Trophoblast cell (in vitro differentiated cells and primary cell): ENCODE data around the gene NEUROD2.

Experiments used
- DNase-seq, 2 donors: peaks; one replicate each; pipeline ENCODE4 v3.0.0-alpha.2; 2016
- H2AFZ ChIP-seq: 2 replicates; pipeline ENCODE4 v1.6.1; 2013; ENCODE audit warnings: low read length, moderate library complexity, mild to moderate bottlenecking; ENCODE audit not compliant: insufficient read depth, poor library complexity
- H2AK5ac ChIP-seq: 2 replicates; pipeline ENCODE4 v1.6.1; 2013; ENCODE audit warnings: mild to moderate bottlenecking, low read length
- H2BK120ac ChIP-seq: 2 replicates; pipeline ENCODE4 v1.6.1; 2013; ENCODE audit warnings: low read length, mild to moderate bottlenecking, moderate library complexity; ENCODE audit not compliant: insufficient read depth, poor library complexity
- H2BK12ac ChIP-seq: 2 replicates; pipeline ENCODE4 v1.6.1; 2013; ENCODE audit warnings: mild to moderate bottlenecking, low read length, moderate library complexity
- H2BK5ac ChIP-seq: 2 replicates; pipeline ENCODE4 v1.6.1; 2013; ENCODE audit warnings: low read length, low read depth, moderate library complexity, mild to moderate bottlenecking; ENCODE audit not compliant: poor library complexity
- H3K14ac ChIP-seq: 2 replicates; pipeline ENCODE4 v1.6.1; 2013; ENCODE audit warnings: mild to moderate bottlenecking, low read length
- H3K18ac ChIP-seq: 2 replicates; pipeline ENCODE4 v1.6.1; 2013; ENCODE audit warnings: mild to moderate bottlenecking, low read length
- H3K23ac ChIP-seq: 2 replicates; pipeline ENCODE4 v1.6.1; 2013; ENCODE audit warnings: low read length
- H3K27ac ChIP-seq: 2 replicates; pipeline ENCODE4 v1.5.1; 2013; ENCODE audit warnings: low read depth, mild to moderate bottlenecking, inconsistent platforms, low read length, moderate library complexity
- H3K27me3 ChIP-seq: 2 replicates; pipeline ENCODE4 v1.6.1; 2013; ENCODE audit warnings: inconsistent platforms, mild to moderate bottlenecking, low read length, moderate library complexity; ENCODE audit not compliant: insufficient read depth
- H3K36me3 ChIP-seq, 2 experiments: 1 replicate in 1 of 2; 2 replicates in 1 of 2; pipeline ENCODE4 v1.6.1; 2013; ENCODE audit warnings: low read length in 2 of 2, mild to moderate bottlenecking in 2 of 2, moderate library complexity in 1 of 2; ENCODE audit not compliant: insufficient read depth in 2 of 2, control insufficient read depth in 1 of 2
- H3K4ac ChIP-seq: 2 replicates; pipeline ENCODE4 v1.6.1; 2013; ENCODE audit warnings: low read depth, mild to moderate bottlenecking, low read length, moderate library complexity
- H3K4me1 ChIP-seq, 2 experiments: 1 replicate in 1 of 2; 2 replicates in 1 of 2; pipeline ENCODE4 v1.6.1; 2013; ENCODE audit warnings: low read length in 2 of 2, mild to moderate bottlenecking in 2 of 2, moderate library complexity in 1 of 2; ENCODE audit not compliant: insufficient read depth in 2 of 2, control insufficient read depth in 1 of 2
- H3K4me2 ChIP-seq: 2 replicates; pipeline ENCODE4 v1.6.1; 2013; ENCODE audit warnings: inconsistent platforms, mild to moderate bottlenecking, low read length, moderate library complexity
- H3K4me3 ChIP-seq: 2 replicates; pipeline ENCODE4 v1.5.1; 2013; ENCODE audit warnings: mild to moderate bottlenecking, low read depth, low read length, inconsistent platforms
- H3K79me1 ChIP-seq: one replicate; pipeline ENCODE4 v1.6.1; 2013; ENCODE audit warnings: low read length
- H3K79me2 ChIP-seq: 2 replicates; pipeline ENCODE4 v1.6.1; 2013; ENCODE audit warnings: low read length, mild to moderate bottlenecking; ENCODE audit not compliant: control insufficient read depth, insufficient read depth, poor library complexity
- H3K9ac ChIP-seq: 2 replicates; pipeline ENCODE4 v1.6.1; 2013; ENCODE audit warnings: mild to moderate bottlenecking, low read length
- H3K9me3 ChIP-seq: 2 replicates; pipeline ENCODE4 v1.6.1; 2013; ENCODE audit warnings: low read depth, mild to moderate bottlenecking, control low read depth, inconsistent platforms, low read length; ENCODE audit not compliant: insufficient read depth
- H4K12ac ChIP-seq: 2 replicates; pipeline ENCODE4 v1.6.1; 2013; ENCODE audit warnings: low read depth, mild to moderate bottlenecking, low read length, moderate library complexity
- H4K8ac ChIP-seq: 2 replicates; pipeline ENCODE4 v1.6.1; 2013; ENCODE audit warnings: low read depth, mild to moderate bottlenecking, low read length, moderate library complexity
- H4K91ac ChIP-seq: one replicate; pipeline ENCODE4 v1.6.1; 2013; ENCODE audit warnings: low read depth, mild to moderate bottlenecking, low read length, moderate library complexity
- WGBS: extraction: QIAGEN DNeasy Blood & Tissue Kit; methylation state at CpG from one replicate; pipeline ENCODE4 v1.1.7; 2013; ENCODE audit warnings: missing lambda C conversion rate; ENCODE audit not compliant: insufficient read length, insufficient coverage; ENCODE audit errors: extremely low coverage; 5-methylcytosine and 5-hydroxymethylcytosine counted together

The NEUROD2 gene

DNA sequence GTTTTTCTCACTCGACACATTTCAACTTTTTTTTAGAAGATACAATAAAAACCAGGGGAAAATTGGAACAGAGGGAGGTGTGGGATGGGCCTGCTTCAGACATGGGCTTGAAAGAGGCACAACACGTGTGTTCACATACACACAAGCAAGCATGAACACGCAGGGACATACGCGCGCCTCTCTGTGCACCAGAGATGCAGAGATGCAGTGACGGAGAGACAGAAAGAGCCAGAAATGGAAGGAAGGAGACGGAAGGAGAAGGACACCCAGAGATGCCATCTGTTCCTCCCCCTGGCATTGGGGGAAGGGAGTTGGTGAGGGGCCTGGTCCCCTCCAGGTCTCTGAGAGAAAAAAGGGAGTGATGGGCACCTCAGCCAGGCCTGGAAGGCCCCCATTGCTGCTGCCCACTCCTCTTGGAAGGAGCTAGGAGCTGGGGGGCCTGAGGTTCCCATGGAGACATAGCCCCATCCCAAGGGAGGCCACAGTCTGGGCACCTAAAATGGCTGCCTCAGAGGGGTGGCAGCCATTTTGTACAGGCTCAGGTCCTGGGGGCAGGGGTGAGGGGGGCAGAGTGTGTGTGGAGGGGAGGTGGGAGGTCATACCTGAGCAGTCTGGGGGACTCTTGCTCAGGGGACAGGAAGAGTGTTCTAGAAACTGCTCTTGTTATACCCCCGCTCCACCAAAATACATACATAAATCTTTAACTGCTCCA is 3.8 kb upstream of the NEUROD2 start:
- H3K9me3 ChIP-seq = peaks cover 3% of the 10 kb centered on the region
- no peak overlapping the region for H4K12ac ChIP-seq
- H2AFZ ChIP-seq = no peak overlapping the region
- H3K14ac ChIP-seq = no peak overlapping the region
- H2AK5ac ChIP-seq = no peak overlapping the region
- no peak overlapping the region for H3K23ac ChIP-seq
- no peak overlapping the region for H4K91ac ChIP-seq
- no peak overlapping the region for H2BK12ac ChIP-seq
- no peaks in the 10 kb centered on the region for H3K36me3 ChIP-seq
- no peak overlapping the region for H3K9ac ChIP-seq
- H4K8ac ChIP-seq = no peak overlapping the region
- no peaks in the 10 kb centered on the region for H3K79me1 ChIP-seq
- H3K4ac ChIP-seq = no peak overlapping the region
- no peak overlapping the region for H2BK120ac ChIP-seq
- no CpG with 5 or more reads among the region's 9 CpGs for WGBS
- H3K79me2 ChIP-seq = no peaks in the 10 kb centered on the region
- H3K4me1 ChIP-seq = no peaks in the 10 kb centered on the region
- no peak overlapping the region for H3K4me2 ChIP-seq
- peaks cover 50% of the 10 kb centered on the region for H3K27me3 ChIP-seq
- no peak overlapping the region for H2BK5ac ChIP-seq
- no peak overlapping the region for H3K18ac ChIP-seq
- no peak for DNase-seq
- no peak overlapping the region for H3K27ac ChIP-seq
- H3K4me3 ChIP-seq = no peak overlapping the region

DNA sequence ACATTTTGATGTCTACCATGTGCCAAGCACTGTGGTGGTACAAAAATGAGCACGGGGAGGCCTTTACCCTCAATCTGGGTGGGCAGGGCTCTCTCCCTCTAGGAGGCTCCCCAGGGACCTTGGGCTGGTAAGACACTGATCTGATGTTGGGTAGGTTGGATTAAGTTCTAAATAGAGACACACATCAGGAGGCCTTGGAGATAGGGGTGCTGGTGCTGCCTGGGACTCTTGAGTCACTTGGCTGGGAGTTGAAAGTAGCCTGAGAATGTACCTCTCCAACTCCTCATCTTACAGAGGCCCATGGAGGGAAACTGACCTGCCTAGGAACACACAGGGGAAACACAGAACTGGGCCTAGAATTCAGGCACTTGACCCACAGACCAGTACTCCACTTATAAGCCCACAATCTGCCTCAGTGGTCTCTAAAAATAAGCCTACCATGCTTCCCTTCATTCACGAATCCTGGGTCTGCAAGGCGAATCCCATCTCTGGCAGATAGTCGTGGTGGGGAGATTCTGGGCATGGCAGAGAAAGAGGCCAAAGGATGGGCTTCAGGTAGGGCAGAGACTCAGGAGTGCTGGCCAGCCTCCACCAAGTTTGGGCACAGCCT is 1.8 kb upstream of the NEUROD2 start:
- H2BK120ac ChIP-seq = no peak overlapping the region
- H3K14ac ChIP-seq = no peak overlapping the region
- H3K23ac ChIP-seq = no peak overlapping the region
- no peak overlapping the region for H3K18ac ChIP-seq
- H4K12ac ChIP-seq = no peak overlapping the region
- no peak overlapping the region for H3K27ac ChIP-seq
- H4K8ac ChIP-seq = no peak overlapping the region
- H3K9me3 ChIP-seq = peaks cover 7% of the 10 kb centered on the region
- H4K91ac ChIP-seq = no peak overlapping the region
- H3K9ac ChIP-seq = no peak overlapping the region
- H2BK5ac ChIP-seq = no peak overlapping the region
- H2AK5ac ChIP-seq = no peak overlapping the region
- H3K36me3 ChIP-seq = no peaks in the 10 kb centered on the region
- no peaks in the 10 kb centered on the region for H3K79me2 ChIP-seq
- H3K4me3 ChIP-seq = no peak overlapping the region
- H3K79me1 ChIP-seq = no peaks in the 10 kb centered on the region
- DNase-seq = no peak
- H3K4me1 ChIP-seq = no peaks in the 10 kb centered on the region
- H3K27me3 ChIP-seq = peaks cover 60% of the 10 kb centered on the region
- no CpG with 5 or more reads among the region's 4 CpGs for whole genome bisulfite sequencing
- no peak overlapping the region for H3K4me2 ChIP-seq
- no peak overlapping the region for H3K4ac ChIP-seq
- H2BK12ac ChIP-seq = no peak overlapping the region
- no peak overlapping the region for H2AFZ ChIP-seq

DNA sequence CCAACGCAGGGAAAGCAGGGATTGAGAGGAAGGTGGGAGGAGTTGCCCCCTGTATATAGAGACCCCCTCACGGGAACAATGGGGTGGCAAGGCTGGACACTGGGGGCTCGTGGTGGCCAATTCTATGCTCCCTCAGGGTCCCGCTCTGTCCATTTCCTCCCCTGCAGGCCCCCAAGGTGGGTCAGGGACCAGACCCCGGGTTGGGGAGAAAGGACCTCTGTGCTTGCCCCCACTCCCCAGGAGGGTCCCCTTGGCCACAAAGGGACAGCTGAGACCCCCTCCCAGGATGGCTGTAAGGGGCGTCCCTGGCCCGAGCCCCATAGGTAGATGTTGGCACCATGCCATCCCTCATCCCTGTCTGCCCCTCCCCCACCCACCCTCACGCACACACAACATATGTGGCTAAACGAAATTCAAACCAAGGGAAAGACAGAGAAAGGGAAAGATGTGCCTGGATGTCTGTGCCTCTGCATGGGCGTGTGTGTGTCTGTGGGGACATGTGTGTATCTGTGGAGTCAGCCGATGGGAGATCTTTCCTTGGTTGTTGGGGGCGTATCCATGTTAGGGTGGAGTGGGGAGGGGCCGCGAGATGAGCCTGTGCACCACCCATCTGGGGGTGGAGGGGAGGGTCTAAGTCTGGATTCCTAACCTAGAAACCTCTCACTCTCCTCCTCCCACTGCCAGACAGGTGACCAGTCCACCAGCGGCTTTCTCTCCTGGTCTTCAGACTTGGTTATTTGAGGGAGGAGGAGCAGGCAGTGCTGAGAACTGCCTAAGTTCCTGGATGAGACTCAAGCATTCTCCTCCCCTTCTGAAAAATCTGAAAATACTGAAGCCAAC is 642 bp upstream of the NEUROD2 start:
- Histone ChIP-seq H3K27me3 (peaks cover 63% of the 10 kb centered on the region), H3K18ac (no peak overlapping the region), H3K4me3 (peak overlapping the region; percentile 29), H2AK5ac (no peak overlapping the region), H3K9me3 (peaks cover 4% of the 10 kb centered on the region), H4K12ac (no peak overlapping the region), H3K23ac (no peak overlapping the region), H4K8ac (no peak overlapping the region), H3K36me3 (no peaks in the 10 kb centered on the region), H2BK120ac (no peak overlapping the region), H3K79me2 (no peaks in the 10 kb centered on the region), H3K79me1 (no peaks in the 10 kb centered on the region), H2BK5ac (no peak overlapping the region), H3K4me2 (no peak overlapping the region), H3K14ac (no peak overlapping the region), H3K4me1 (no peaks in the 10 kb centered on the region), H3K4ac (no peak overlapping the region), H3K27ac (no peak overlapping the region), H2AFZ (no peak overlapping the region), H4K91ac (no peak overlapping the region), H3K9ac (no peak overlapping the region), H2BK12ac (no peak overlapping the region)
- no CpG with 5 or more reads among the region's 15 CpGs for WGBS
- no peak for DNase-seq

DNA sequence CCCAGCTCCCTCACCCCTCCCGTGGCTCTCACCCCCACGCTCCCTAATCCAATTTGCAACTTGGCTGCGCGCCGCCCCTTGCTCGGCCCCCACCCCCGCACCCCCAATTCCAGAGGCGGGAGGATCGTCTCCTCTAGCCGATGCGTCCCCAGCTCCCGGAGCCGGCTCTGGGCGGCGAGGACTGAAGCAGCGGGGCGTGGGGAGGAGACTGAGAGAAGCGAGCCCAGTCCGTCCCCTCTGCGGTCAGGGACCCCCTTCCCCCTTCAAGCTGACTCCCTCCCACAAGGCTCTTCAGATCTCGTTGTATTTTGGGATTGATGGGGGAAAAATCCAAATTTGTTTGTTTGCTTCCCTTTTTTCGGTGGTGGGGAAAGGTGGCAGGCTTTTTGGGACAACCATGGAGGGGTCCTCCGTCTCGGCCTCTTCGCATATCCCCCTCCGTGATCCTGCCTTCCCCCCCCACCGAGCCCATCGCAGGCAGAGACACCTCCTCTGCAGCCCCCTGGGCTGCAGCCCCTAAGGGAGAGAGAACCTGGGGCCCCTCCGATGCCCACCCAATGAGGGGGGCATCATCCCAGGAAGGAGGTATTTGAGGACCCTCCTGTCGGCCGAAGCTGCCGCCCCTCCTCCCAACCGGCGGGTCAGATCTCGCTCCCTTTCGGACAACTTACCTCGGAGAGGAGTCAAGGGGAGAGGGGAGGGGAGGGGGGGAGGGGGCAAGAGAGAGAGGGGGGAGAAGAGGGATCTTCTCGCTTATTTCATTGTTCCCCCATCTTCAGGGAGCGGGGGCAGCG is 466 bp downstream of the NEUROD2 start:
- Histone ChIP-seq H3K79me1 (no peaks in the 10 kb centered on the region), H3K27me3 (peaks cover 74% of the 10 kb centered on the region), H2BK12ac (no peak overlapping the region), H2AK5ac (no peak overlapping the region), H4K12ac (no peak overlapping the region), H3K79me2 (no peaks in the 10 kb centered on the region), H3K23ac (no peak overlapping the region), H3K9me3 (peaks cover 4% of the 10 kb centered on the region), H3K27ac (no peak overlapping the region), H3K4me3 (no peak overlapping the region), H3K4me1 (no peaks in the 10 kb centered on the region), H3K4me2 (no peak overlapping the region), H4K91ac (no peak overlapping the region), H3K36me3 (no peaks in the 10 kb centered on the region), H3K18ac (no peak overlapping the region), H2BK5ac (no peak overlapping the region), H2BK120ac (no peak overlapping the region), H3K14ac (no peak overlapping the region), H2AFZ (no peak overlapping the region), H4K8ac (no peak overlapping the region), H3K4ac (no peak overlapping the region), H3K9ac (no peak overlapping the region)
- no CpG with 5 or more reads among the region's 40 CpGs for WGBS
- no peak for DNase-seq
